ENCODE data around the gene ACOT7.

GRCh38 chr1:6233376-6233775 lies 160.2 kb downstream of the ACOT7 start:
- TF ChIP-seq, protein P1, sequence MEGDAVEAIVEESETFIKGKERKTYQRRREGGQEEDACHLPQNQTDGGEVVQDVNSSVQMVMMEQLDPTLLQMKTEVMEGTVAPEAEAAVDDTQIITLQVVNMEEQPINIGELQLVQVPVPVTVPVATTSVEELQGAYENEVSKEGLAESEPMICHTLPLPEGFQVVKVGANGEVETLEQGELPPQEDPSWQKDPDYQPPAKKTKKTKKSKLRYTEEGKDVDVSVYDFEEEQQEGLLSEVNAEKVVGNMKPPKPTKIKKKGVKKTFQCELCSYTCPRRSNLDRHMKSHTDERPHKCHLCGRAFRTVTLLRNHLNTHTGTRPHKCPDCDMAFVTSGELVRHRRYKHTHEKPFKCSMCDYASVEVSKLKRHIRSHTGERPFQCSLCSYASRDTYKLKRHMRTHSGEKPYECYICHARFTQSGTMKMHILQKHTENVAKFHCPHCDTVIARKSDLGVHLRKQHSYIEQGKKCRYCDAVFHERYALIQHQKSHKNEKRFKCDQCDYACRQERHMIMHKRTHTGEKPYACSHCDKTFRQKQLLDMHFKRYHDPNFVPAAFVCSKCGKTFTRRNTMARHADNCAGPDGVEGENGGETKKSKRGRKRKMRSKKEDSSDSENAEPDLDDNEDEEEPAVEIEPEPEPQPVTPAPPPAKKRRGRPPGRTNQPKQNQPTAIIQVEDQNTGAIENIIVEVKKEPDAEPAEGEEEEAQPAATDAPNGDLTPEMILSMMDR (IDR thresholded peaks at IDR 0.05; ENCODE audit: low read length): no peak
- no peak for TF ChIP-seq EZH2 (optimal IDR thresholded peaks at IDR 0.05; ENCODE audit: low read depth, low read length)
